ENCODE measurements around the gene EXOC3.
A peak's percentile ranks its signal among the peaks of the same experiment; 100 is the strongest.

EXOC3 gene

GRCh38 chr5:457195-457961 is 14.4 kb downstream of the EXOC3 start:
- no peak for DNase-seq (ENCODE audit: low read depth)

- DNase-seq (ENCODE audit: low read depth) = peak; percentile 28
Measured at GRCh38 chr5:458547-459353, 15.8 kb downstream of the EXOC3 start.

GRCh38 chr5:459562-460272 is 16.7 kb downstream of the EXOC3 start:
- no peak for DNase-seq (ENCODE audit: low read depth)

- DNase-seq (ENCODE audit: low read depth) = no peak
Measured at GRCh38 chr5:460273-460625, 17.3 kb downstream of the EXOC3 start.

- DNase-seq (ENCODE audit: low read depth) = no peak
Measured at GRCh38 chr5:462051-462481, 19.1 kb downstream of the EXOC3 start.

- DNase-seq (ENCODE audit: low read depth) = no peak
Measured at GRCh38 chr5:463301-463700, 20.3 kb downstream of the EXOC3 start.

- no peak for DNase-seq (ENCODE audit: low read depth)
Measured at GRCh38 chr5:463952-464351, 21.0 kb downstream of the EXOC3 start.

GRCh38 chr5:464446-464842 is 21.5 kb downstream of the EXOC3 start:
- no peak for DNase-seq (ENCODE audit: low read depth)

- DNase-seq (ENCODE audit: low read depth) = no peak
Measured at GRCh38 chr5:464843-465590, 22.0 kb downstream of the EXOC3 start.

GRCh38 chr5:465591-466403 is 22.8 kb downstream of the EXOC3 start:
- no peak for DNase-seq (ENCODE audit: low read depth)

- no peak for DNase-seq (ENCODE audit: low read depth)
Measured at GRCh38 chr5:466661-467310, 23.8 kb downstream of the EXOC3 start.

- no peak for DNase-seq (ENCODE audit: low read depth)
Measured at GRCh38 chr5:468401-468800, 25.4 kb downstream of the EXOC3 start.

- no peak for DNase-seq (ENCODE audit: low read depth)
Measured at GRCh38 chr5:469752-470483, 26.9 kb downstream of the EXOC3 start.

- no peak for DNase-seq (ENCODE audit: low read depth)
Measured at GRCh38 chr5:470961-471749, 28.2 kb downstream of the EXOC3 start.

- no peak for DNase-seq (ENCODE audit: low read depth)
Measured at GRCh38 chr5:471750-472058, 28.7 kb downstream of the EXOC3 start.

GRCh38 chr5:472076-472655 is 29.2 kb downstream of the EXOC3 start:
- DNase-seq (ENCODE audit: low read depth) = no peak

- DNase-seq (ENCODE audit: low read depth) = peak; percentile 52
Measured at GRCh38 chr5:472656-473550, 29.9 kb downstream of the EXOC3 start.
